Measurements from ENCODE around the gene STK24. TPM values are rescaled to one million over a fixed set of nuclear protein-coding genes. Genes with fewer than 3 reads are reported as not detected.

Gene STK24
- total RNA-seq, 6 experiments from 2014 or later, result 72.2 to 89.8 (median 80.5) TPM

GRCh38 chr13:98396071-98396710 lies 180.7 kb downstream of the STK24 start:
- H3K9me3 Mint-ChIP-seq, result no peaks in the 10 kb centered on the region
- H3K27ac Mint-ChIP-seq, result no peak overlapping the region
- H3K36me3 Mint-ChIP-seq (ENCODE audit: low read depth), result peaks cover 20% of the 10 kb centered on the region
- no peak for TF ChIP-seq CTCF (IDR thresholded peaks at IDR 0.05)
- H3K4me1 Mint-ChIP-seq (ENCODE audit: low read depth), result peaks cover 43% of the 10 kb centered on the region
- no peaks in the 10 kb centered on the region; the same call in none of the 2 replicates for H3K27me3 Mint-ChIP-seq (ENCODE audit: insufficient read depth)
- H3K4me3 Mint-ChIP-seq, result no peak overlapping the region
- DNase-seq, result no peak

Other genes starting within 250 kb of the STK24 start
- gene SLC15A1, start 175.6 kb upstream of the STK24 start, total RNA-seq (2021; fragmentation: NEBNext Ultra II Directional; extraction: Animal tissue kit (Norgen Biotek cat#: 25700)), result not detected